Endothelial cell of umbilical vein (primary cell): ENCODE results near the gene ZNF474. TPM values are rescaled to one million over a fixed set of nuclear protein-coding genes. Genes with fewer than 3 reads are reported as not detected.

Experiments used
- BruUV-seq: library from RNA; stranded (reverse); fragments of 400-500 nt; replicated peaks from 2 replicates; lab custom pipeline; 2021; lab: Mats Ljungman, UMichigan
- CTCF ChIA-PET: fragments of 300-600, 350-600 bp; sonication (Branson Sonifier 250); formaldehyde crosslinking; loops from one replicate; lab custom pipeline; 2021; ENCODE audit warnings: antibody characterized with exemption, inconsistent platforms; lab: Charles Lee
- POLR2A ChIA-PET: fragments of 300-600, 350-600 bp; sonication (Branson Sonifier 250); formaldehyde crosslinking; loops from one replicate; lab custom pipeline; 2021; ENCODE audit warnings: antibody characterized with exemption, inconsistent platforms; lab: Charles Lee
- DNase-seq: peaks from one replicate; pipeline ENCODE4 v3.0.0-alpha.2; 2011; ENCODE audit warnings: low read depth, low spot score
- FAIRE-seq: peaks from 2 replicates; lab custom pipeline; 2011; peaks lifted over from hg19 to GRCh38; lab: Jason Lieb, UNC
- H2AFZ ChIP-seq: 2 replicates; pipeline ENCODE4 v1.6.0; 2012; ENCODE audit warnings: low read depth, low read length, control low read depth, inconsistent platforms
- H3K27ac ChIP-seq: 2 replicates; pipeline ENCODE4 v1.5.1; 2011; ENCODE audit warnings: low read depth, mild to moderate bottlenecking, control low read depth, low read length, moderate library complexity; ENCODE audit not compliant: insufficient read depth
- H3K27me3 ChIP-seq, 2 experiments: 2 replicates each; pipeline versions ENCODE4 v1.6.0 to v1.6.1; 2011; ENCODE audit warnings: low read length in 2 of 2, mixed read lengths in 1 of 2; ENCODE audit not compliant: control insufficient read depth in 2 of 2, insufficient read depth in 2 of 2
- H3K36me3 ChIP-seq, 2 experiments: 2 replicates in 1 of 2; 3 replicates in 1 of 2; pipeline ENCODE4 v1.5.1; 2011; ENCODE audit warnings: low read length in 2 of 2, mild to moderate bottlenecking in 1 of 2, moderate library complexity in 1 of 2; ENCODE audit not compliant: control insufficient read depth in 2 of 2, insufficient read depth in 2 of 2; ENCODE audit errors: extremely low read depth in 1 of 2
- H3K4me1 ChIP-seq: 3 replicates; pipeline ENCODE4 v1.5.1; 2011; ENCODE audit warnings: mild to moderate bottlenecking, low read length; ENCODE audit not compliant: control insufficient read depth, insufficient read depth; ENCODE audit errors: extremely low read depth
- H3K4me2 ChIP-seq: 2 replicates; pipeline ENCODE4 v1.6.1; 2011; ENCODE audit warnings: low read length, control low read depth, mixed read lengths; ENCODE audit not compliant: insufficient read depth
- H3K4me3 ChIP-seq, 3 experiments: fragments of 200-600 bp in 1 of 3; sonication (generic), shearing (Covaris generic) in 1 of 3; replicated peaks in 1 of 3; 2 replicates each; pipeline ENCODE4 v1.5.1; 2011 to 2016; ENCODE audit warnings: control low read depth in 3 of 3, low read length in 3 of 3, mild to moderate bottlenecking in 2 of 3, inconsistent platforms in 1 of 3, low read depth in 1 of 3, moderate library complexity in 1 of 3; ENCODE audit not compliant: insufficient read depth in 1 of 3
- H3K79me2 ChIP-seq: 2 replicates; pipeline ENCODE4 v1.6.0; 2012; ENCODE audit warnings: low read length, inconsistent platforms; ENCODE audit not compliant: control insufficient read depth, insufficient read depth
- H3K9ac ChIP-seq: replicated peaks from 2 replicates; pipeline ENCODE3; 2011; ENCODE audit warnings: low read length, control low read depth; ENCODE audit not compliant: insufficient read depth; ENCODE audit errors: extremely low read depth
- H3K9me1 ChIP-seq: replicated peaks from 3 replicates; pipeline ENCODE4 v1.6.0; 2011; ENCODE audit warnings: mild to moderate bottlenecking, low read length; ENCODE audit not compliant: control insufficient read depth, insufficient read depth; ENCODE audit errors: extremely low read depth
- H3K9me3 ChIP-seq: replicated peaks from 2 replicates; pipeline ENCODE4 v1.5.1; 2012; ENCODE audit warnings: low read length, inconsistent platforms; ENCODE audit not compliant: control insufficient read depth, insufficient read depth
- H4K20me1 ChIP-seq: replicated peaks from 2 replicates; pipeline ENCODE3; 2011; ENCODE audit warnings: mild to moderate bottlenecking, low read length; ENCODE audit not compliant: control insufficient read depth, insufficient read depth; ENCODE audit errors: extremely low read depth
- EZH2 ChIP-seq: IDR thresholded peaks from 2 replicates; pipeline ENCODE4 v1.6.1; 2012; ENCODE audit warnings: borderline replicate concordance, low read depth, mild to moderate bottlenecking, moderate library complexity, low read length, inconsistent platforms; ENCODE audit not compliant: severe bottlenecking
- FOS ChIP-seq: IDR thresholded peaks from 2 replicates; pipeline ENCODE4 v1.6.1; 2011; ENCODE audit warnings: mild to moderate bottlenecking, low read length, moderate library complexity, borderline replicate concordance; ENCODE audit not compliant: insufficient read depth
- GATA2 ChIP-seq: IDR thresholded peaks from 2 replicates; pipeline ENCODE4 v1.7.0; 2011; ENCODE audit warnings: low read depth, mild to moderate bottlenecking, moderate library complexity, mixed read lengths, low read length; ENCODE audit not compliant: insufficient read length, insufficient read depth
- JUN ChIP-seq: IDR thresholded peaks from 2 replicates; pipeline ENCODE4 v1.6.1; 2011; ENCODE audit warnings: borderline replicate concordance, low read depth; ENCODE audit not compliant: insufficient read length, insufficient read depth
- MYC ChIP-seq: IDR thresholded peaks from one replicate; pipeline ENCODE4 v1.6.1; 2011; ENCODE audit warnings: mild to moderate bottlenecking, low read depth, low read length
- POLR2A ChIP-seq: IDR thresholded peaks from 2 replicates; pipeline ENCODE4 v1.6.1; 2012; ENCODE audit warnings: low read depth, mild to moderate bottlenecking, control low read depth, low read length
- POLR2AphosphoS5 ChIP-seq: IDR thresholded peaks from 2 replicates; pipeline ENCODE4 v1.6.1; 2012; ENCODE audit warnings: low read depth, mild to moderate bottlenecking, control low read depth, low read length, moderate library complexity; ENCODE audit not compliant: insufficient read depth
- dilution Hi-C: fragments of 300-500 bp; cut with MboI; formaldehyde crosslinking; loops from one replicate; pipeline ENCODE4 v1.15.0; 2019; ENCODE audit warnings: low sequenced_read_pairs; ENCODE audit not compliant: extremely low pct_ligation_motif_present
- intact Hi-C: fragments of 100-400 bp; cut with micrococcal nuclease; formaldehyde crosslinking; loops from one replicate; pipeline ENCODE4 v1.10.0; 2022
- polyA plus RNA-seq, 4 experiments: library from polyadenylated mRNA; depleted of rRNA in 3 of 4; stranded (reverse) in 3 of 4; unstranded in 1 of 4; fragments of >200 nt; gene quantifications; 2 replicates each; pipeline versions ENCODE4 v1.2.1 to v1.2.3, GENCODE V29; 2011 to 2012; ENCODE audit warnings: missing spikeins in 1 of 4
- total RNA-seq: library from RNA; stranded (reverse); gene quantifications from 2 replicates; pipeline ENCODE4 v1.2.3, GENCODE V29; 2021
- TF ChIP-seq, protein P1 (sequence below), 2 donors: IDR thresholded peaks; 1 replicate in 1 of 2; 2 replicates in 1 of 2; pipeline ENCODE4 v1.5.1; 2011; ENCODE audit warnings: low read length in 2 of 2, mild to moderate bottlenecking in 2 of 2, moderate library complexity in 2 of 2, control low read depth in 1 of 2, inconsistent platforms in 1 of 2, low read depth in 1 of 2; ENCODE audit not compliant: insufficient read depth in 1 of 2; ENCODE audit errors: extremely low read depth in 1 of 2
- TF ChIP-seq, protein P2 (sequence below): IDR thresholded peaks from 2 replicates; pipeline ENCODE4 v1.6.1; 2011; ENCODE audit not compliant: insufficient read depth, insufficient read length

Gene ZNF474
- total and polyA plus RNA-seq, 2 donors (not counting 3 experiments of a cell fraction or from before 2014, with no cell fraction given): 0.03 TPM; not detected in 1

DNA sequence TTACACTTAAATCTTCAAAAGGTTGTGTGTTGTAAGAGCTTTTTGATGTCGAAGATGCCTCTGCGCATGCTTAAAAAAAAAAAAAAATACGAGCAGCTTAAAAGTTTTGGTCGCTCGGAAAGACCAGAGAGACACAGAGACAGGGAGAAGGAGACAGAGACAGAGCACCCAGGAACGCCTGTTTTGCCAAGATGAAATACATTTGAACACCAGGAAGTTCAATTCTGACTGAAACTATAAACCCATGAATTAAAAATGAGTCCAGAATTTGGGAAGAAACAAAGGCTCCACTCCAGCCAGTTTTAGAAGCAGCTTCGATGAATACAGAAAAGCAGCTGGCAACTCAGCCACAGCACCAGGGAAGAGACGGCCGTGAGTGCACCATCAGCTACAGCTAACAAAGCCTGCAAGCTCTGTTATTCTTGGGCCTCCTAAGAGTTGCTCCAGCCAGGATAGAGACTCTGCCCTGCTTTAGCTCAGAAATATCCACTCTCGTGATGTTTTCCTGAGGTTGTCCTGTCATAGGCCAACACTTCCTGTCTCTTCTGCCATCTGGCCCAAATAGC is 2.5 kb upstream of the ZNF474 start:
- no peak overlapping the region for H2AFZ ChIP-seq
- no peaks in the 10 kb centered on the region for H3K36me3 ChIP-seq
- no peak overlapping the region for H3K9ac ChIP-seq
- POLR2A ChIA-PET: no interaction called here
- no peak for TF ChIP-seq EZH2
- no peaks in the 10 kb centered on the region for H3K9me3 ChIP-seq
- no peaks in the 10 kb centered on the region for H3K27me3 ChIP-seq
- no peak overlapping the region for H3K27ac ChIP-seq
- H3K4me3 ChIP-seq: no peak overlapping the region
- FAIRE-seq (no peak), DNase-seq (no peak)
- BruUV-seq: no TSS peak
- no peaks in the 10 kb centered on the region for H3K79me2 ChIP-seq
- H3K9me1 ChIP-seq: no peaks in the 10 kb centered on the region
- dilution Hi-C loops (no loop called here), intact Hi-C loops (no loop called here)
- H3K4me1 ChIP-seq: no peaks in the 10 kb centered on the region
- CTCF ChIA-PET: interaction anchor here (0.6 to 1.5 kb wide), 5 partner anchors 15 to 49 kb away, joined by 3 to 6 read pairs (median 3); no protein-coding TSS in a partner anchor
- H3K4me2 ChIP-seq: no peak overlapping the region
- no peaks in the 10 kb centered on the region for H4K20me1 ChIP-seq

DNA sequence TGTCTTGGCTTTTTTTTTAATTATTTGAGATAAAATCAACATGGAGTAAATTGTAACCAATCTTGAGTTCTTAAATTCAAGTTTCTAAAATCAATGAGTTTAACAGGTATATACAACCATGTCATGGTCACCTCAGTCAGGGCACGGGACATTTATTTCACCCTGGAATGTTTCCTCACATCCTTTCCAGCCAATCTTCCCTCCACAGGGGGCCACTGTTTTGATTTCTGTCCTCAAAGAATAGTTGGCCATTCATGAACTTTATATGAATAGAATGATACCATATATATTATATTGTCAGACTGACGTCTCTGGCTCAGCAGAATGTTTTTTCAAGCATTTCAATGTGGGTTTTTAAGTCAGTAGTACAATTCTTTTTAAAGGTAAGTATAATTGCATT is 806 bp downstream of the ZNF474 start:
- no TSS peak for BruUV-seq
- Histone ChIP-seq H3K36me3 (no peaks in the 10 kb centered on the region), H3K9me3 (no peaks in the 10 kb centered on the region), H3K4me1 (no peaks in the 10 kb centered on the region), H3K9me1 (no peaks in the 10 kb centered on the region), H3K27me3 (no peaks in the 10 kb centered on the region), H3K27ac (no peak overlapping the region), H2AFZ (no peak overlapping the region), H3K4me2 (no peak overlapping the region), H3K9ac (no peak overlapping the region), H3K79me2 (no peaks in the 10 kb centered on the region), H3K4me3 (no peak overlapping the region), H4K20me1 (no peaks in the 10 kb centered on the region)
- POLR2A ChIA-PET: no interaction called here
- dilution Hi-C loops: no loop called here
- FAIRE-seq (no peak), DNase-seq (no peak)
- TF ChIP-seq JUN (no peak), POLR2A (no peak), GATA2 (no peak), FOS (no peak), POLR2AphosphoS5 (no peak), MYC (no peak), EZH2 (no peak)
- TF ChIP-seq, protein P1, sequence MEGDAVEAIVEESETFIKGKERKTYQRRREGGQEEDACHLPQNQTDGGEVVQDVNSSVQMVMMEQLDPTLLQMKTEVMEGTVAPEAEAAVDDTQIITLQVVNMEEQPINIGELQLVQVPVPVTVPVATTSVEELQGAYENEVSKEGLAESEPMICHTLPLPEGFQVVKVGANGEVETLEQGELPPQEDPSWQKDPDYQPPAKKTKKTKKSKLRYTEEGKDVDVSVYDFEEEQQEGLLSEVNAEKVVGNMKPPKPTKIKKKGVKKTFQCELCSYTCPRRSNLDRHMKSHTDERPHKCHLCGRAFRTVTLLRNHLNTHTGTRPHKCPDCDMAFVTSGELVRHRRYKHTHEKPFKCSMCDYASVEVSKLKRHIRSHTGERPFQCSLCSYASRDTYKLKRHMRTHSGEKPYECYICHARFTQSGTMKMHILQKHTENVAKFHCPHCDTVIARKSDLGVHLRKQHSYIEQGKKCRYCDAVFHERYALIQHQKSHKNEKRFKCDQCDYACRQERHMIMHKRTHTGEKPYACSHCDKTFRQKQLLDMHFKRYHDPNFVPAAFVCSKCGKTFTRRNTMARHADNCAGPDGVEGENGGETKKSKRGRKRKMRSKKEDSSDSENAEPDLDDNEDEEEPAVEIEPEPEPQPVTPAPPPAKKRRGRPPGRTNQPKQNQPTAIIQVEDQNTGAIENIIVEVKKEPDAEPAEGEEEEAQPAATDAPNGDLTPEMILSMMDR (IDR thresholded peaks at IDR 0.05; ENCODE audit: extremely low read depth in 1 of 2, insufficient read depth in 1 of 2, low read depth in 1 of 2, low read length in 2 of 2): no peak
- TF ChIP-seq, protein P2, sequence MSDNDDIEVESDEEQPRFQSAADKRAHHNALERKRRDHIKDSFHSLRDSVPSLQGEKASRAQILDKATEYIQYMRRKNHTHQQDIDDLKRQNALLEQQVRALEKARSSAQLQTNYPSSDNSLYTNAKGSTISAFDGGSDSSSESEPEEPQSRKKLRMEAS: no peak
- CTCF ChIA-PET: no interaction called here
- intact Hi-C loops: no loop called here
